Naive thymus-derived CD4-positive, alpha-beta T cell (primary cell): ENCODE results near the gene EXOC1. TPM values are rescaled to one million over a fixed set of nuclear protein-coding genes. Genes with fewer than 3 reads are reported as not detected.

Experiments
- ATAC-seq: fragments of 150-1000 bp; cut with Tn5 transposase; 2 replicates; pipeline ENCODE4 v1.10.0; 2021; ENCODE audit warnings: mild to moderate bottlenecking, moderate library complexity
- CTCF ChIA-PET: fragments of 350-600 bp; sonication (Branson Sonifier 250); formaldehyde crosslinking; loops from one replicate; lab custom pipeline; 2021; ENCODE audit warnings: antibody characterized with exemption; lab: Charles Lee
- POLR2A ChIA-PET: fragments of 350-600 bp; sonication (Branson Sonifier 250); formaldehyde crosslinking; loops from one replicate; lab custom pipeline; 2021; ENCODE audit warnings: antibody characterized with exemption, inconsistent platforms; lab: Charles Lee
- DNase-seq, 9 donors: peaks; one replicate each; pipeline versions ENCODE4 v3.0.0 to v3.0.0-alpha.2; 2020 to 2022; ENCODE audit warnings: mixed read lengths in 1 of 9
- H3K27ac ChIP-seq: one replicate; pipeline ENCODE4 v1.7.0; 2013; ENCODE audit warnings: mild to moderate bottlenecking, low read depth, low read length, moderate library complexity
- H3K27me3 ChIP-seq, 2 donors: one replicate each; pipeline ENCODE4 v1.7.0; 2013; ENCODE audit warnings: low read length in 2 of 2, mild to moderate bottlenecking in 2 of 2, moderate library complexity in 2 of 2; ENCODE audit not compliant: control insufficient read depth in 2 of 2, insufficient read depth in 2 of 2
- H3K36me3 ChIP-seq, 3 experiments: 1 replicate in 2 of 3; 2 replicates in 1 of 3; pipeline ENCODE4 v1.7.0; 2013; ENCODE audit warnings: low read length in 3 of 3, mild to moderate bottlenecking in 3 of 3, moderate library complexity in 1 of 3; ENCODE audit not compliant: insufficient read depth in 3 of 3, control insufficient read depth in 2 of 3
- H3K4me1 ChIP-seq, 2 donors: one replicate each; pipeline ENCODE4 v1.7.0; 2013; ENCODE audit warnings: low read length in 2 of 2, mild to moderate bottlenecking in 2 of 2, moderate library complexity in 1 of 2; ENCODE audit not compliant: control insufficient read depth in 2 of 2, insufficient read depth in 2 of 2
- H3K4me3 ChIP-seq: 2 replicates; pipeline ENCODE4 v1.7.0; 2013; ENCODE audit warnings: mild to moderate bottlenecking, low read length
- H3K9me3 ChIP-seq, 3 experiments: 1 replicate in 2 of 3; 2 replicates in 1 of 3; pipeline ENCODE4 v1.7.0; 2013; ENCODE audit warnings: low read length in 3 of 3; ENCODE audit not compliant: control insufficient read depth in 2 of 3
- H3K27ac Mint-ChIP-seq, 9 donors: one replicate each; pipeline ENCODE4 v1.8.0; 2020 to 2022; ENCODE audit warnings: mixed read lengths in 9 of 9, mild to moderate bottlenecking in 8 of 9, moderate library complexity in 5 of 9, inconsistent platforms in 2 of 9
- H3K27me3 Mint-ChIP-seq, 5 donors: one replicate each; pipeline ENCODE4 v1.8.0; 2021 to 2022; ENCODE audit warnings: mixed read lengths in 5 of 5, mild to moderate bottlenecking in 1 of 5
- H3K36me3 Mint-ChIP-seq, 5 donors: one replicate each; pipeline ENCODE4 v1.8.0; 2020 to 2022; ENCODE audit warnings: mixed read lengths in 5 of 5, mild to moderate bottlenecking in 3 of 5, inconsistent platforms in 1 of 5
- H3K4me1 Mint-ChIP-seq, 7 donors: one replicate each; pipeline ENCODE4 v1.8.0; 2020 to 2022; ENCODE audit warnings: mixed read lengths in 7 of 7, mild to moderate bottlenecking in 3 of 7, inconsistent platforms in 1 of 7
- H3K4me3 Mint-ChIP-seq, 10 donors: one replicate each; pipeline ENCODE4 v1.8.0; 2020 to 2022; ENCODE audit warnings: mild to moderate bottlenecking in 10 of 10, mixed read lengths in 10 of 10, moderate library complexity in 6 of 10, inconsistent platforms in 2 of 10
- H3K9me3 Mint-ChIP-seq, 11 donors: one replicate each; pipeline ENCODE4 v1.8.0; 2020 to 2022; ENCODE audit warnings: mixed read lengths in 11 of 11, mild to moderate bottlenecking in 4 of 11, inconsistent platforms in 1 of 11, moderate library complexity in 1 of 11
- intact Hi-C, 2 donors: fragments of 100-400 bp; cut with micrococcal nuclease; formaldehyde crosslinking; loops; one replicate each; pipeline ENCODE4 v1.15.1; 2023
- polyA plus RNA-seq, 2 donors: library from polyadenylated mRNA; unstranded; fragments of 300-500 nt; fragmentation: Illumina TruSeq; gene quantifications; one replicate each; pipeline ENCODE4 v1.2.3, GENCODE V29; 2021
- total RNA-seq, 6 experiments: library from RNA in 5 of 6; stranded (reverse) in 5 of 6; gene quantifications; 1 replicate in 5 of 6; 2 replicates in 1 of 6; pipeline ENCODE4 v1.2.3 and lab custom pipeline; 2021 to 2026

The EXOC1 gene
- total and polyA plus RNA-seq, 7 experiments from 2014 or later, result 11.6 to 46.7 (median 26.5) TPM

DNA sequence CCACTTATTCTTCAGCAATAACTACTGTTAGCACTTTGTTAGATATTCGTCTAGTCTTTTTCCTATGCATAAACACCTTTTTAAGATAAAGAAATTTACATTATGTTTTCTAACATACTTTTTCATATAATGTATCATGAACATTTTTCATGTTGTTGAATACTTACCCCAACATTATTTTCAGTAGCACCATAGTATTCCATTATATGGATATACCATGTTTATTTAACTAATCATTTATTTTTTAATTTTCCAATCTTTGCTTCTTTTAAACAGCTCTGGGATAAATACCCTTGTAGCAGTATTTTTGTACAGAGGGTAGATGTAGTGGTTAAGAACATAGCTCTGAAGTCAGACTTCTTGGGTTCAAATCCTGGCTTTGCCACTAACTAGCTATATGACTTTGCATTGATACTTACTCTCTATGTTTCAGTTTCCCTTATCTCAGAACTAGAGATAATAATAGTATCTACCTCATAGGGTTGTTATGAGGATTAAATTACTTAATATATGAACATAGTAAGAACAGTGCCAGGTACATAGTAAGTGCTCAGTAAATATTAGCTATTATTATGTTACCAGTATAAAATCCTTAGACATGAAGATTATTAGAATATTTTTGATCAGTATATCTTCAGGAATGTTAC is 11.3 kb downstream of the EXOC1 start:
- Mint-ChIP-seq H3K27ac (peak overlapping the region in 1 of 9 donors; percentile 14), H3K4me1 (peaks cover 8 to 31% (median 18%) of the 10 kb centered on the region in 7 donors), H3K27me3 (no peaks in the 10 kb centered on the region), H3K4me3 (no peak overlapping the region), H3K36me3 (peaks cover 9 to 32% (median 25%) of the 10 kb centered on the region in 5 donors), H3K9me3 (no peaks in the 10 kb centered on the region)
- Histone ChIP-seq H3K27me3 (no peaks in the 10 kb centered on the region), H3K4me3 (no peak overlapping the region), H3K27ac (no peak overlapping the region), H3K4me1 (no peaks in the 10 kb centered on the region), H3K9me3 (no peaks in the 10 kb centered on the region), H3K36me3 (peaks cover 9 to 27% (median 22%) of the 10 kb centered on the region in 3 experiments)
- DNase-seq, result no peak
- POLR2A ChIA-PET, result no interaction called here
- intact Hi-C loops, result loop anchor here (5.0 to 10.0 kb wide), 6 partner anchors 83 to 892 kb away; partner anchors contain the start of gene CEP135 (in 1 of the 2)
- CTCF ChIA-PET, result interaction anchor here (0.5 to 1.7 kb wide), 7 partner anchors 255 to 1022 kb away, joined by 3 to 5 read pairs (median 3); no protein-coding TSS in a partner anchor
- no peak for ATAC-seq

DNA sequence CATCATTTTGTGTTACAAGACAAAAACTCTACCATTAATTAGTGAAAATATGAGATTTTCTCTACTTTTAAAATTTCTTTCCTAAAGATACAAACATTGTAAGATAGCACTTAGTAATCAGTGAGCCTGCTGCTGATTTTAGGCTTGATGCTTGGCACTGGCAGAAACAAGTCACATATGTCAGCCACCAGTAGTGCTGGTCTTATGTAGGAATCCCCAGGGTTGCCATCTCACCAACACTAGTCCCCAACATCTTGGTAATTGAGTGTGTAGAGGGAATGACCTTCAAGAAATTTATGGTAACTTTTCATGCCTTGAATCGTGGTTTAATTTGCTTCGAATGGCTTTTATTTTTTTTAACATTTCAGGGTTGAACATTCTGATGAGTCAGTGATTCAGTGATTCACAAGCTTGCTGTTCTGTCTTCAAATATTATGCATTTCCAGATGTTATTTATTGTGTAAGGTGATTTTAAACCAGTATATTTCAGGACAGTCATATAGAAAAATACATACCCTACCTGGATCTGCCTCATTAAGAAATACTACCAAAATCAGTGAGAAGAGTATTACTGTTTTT is 11.9 kb downstream of the EXOC1 start:
- Histone ChIP-seq H3K27ac (no peak overlapping the region), H3K27me3 (no peaks in the 10 kb centered on the region), H3K4me1 (no peaks in the 10 kb centered on the region), H3K36me3 (peaks cover 9 to 33% (median 28%) of the 10 kb centered on the region in 3 experiments), H3K4me3 (no peak overlapping the region), H3K9me3 (no peaks in the 10 kb centered on the region)
- H3K4me3 Mint-ChIP-seq, result no peak overlapping the region
- ChIA-PET CTCF (interaction anchor here (0.5 to 1.7 kb wide), 7 partner anchors 11 to 884 kb away, joined by 3 to 5 read pairs (median 3); partner anchors contain the start of gene EXOC1), POLR2A (no interaction called here)
- H3K27me3 Mint-ChIP-seq, result no peaks in the 10 kb centered on the region
- ATAC-seq (no peak), DNase-seq (no peak)
- H3K4me1 Mint-ChIP-seq, result peaks cover 8 to 28% (median 20%) of the 10 kb centered on the region in 7 donors
- intact Hi-C loops, result loop anchor here (5.0 to 10.0 kb wide), 6 partner anchors 82 to 893 kb away; partner anchors contain the start of gene CEP135 (in 1 of the 2)
- H3K36me3 Mint-ChIP-seq, result peaks cover 12 to 35% (median 28%) of the 10 kb centered on the region in 5 donors
- H3K9me3 Mint-ChIP-seq, result no peaks in the 10 kb centered on the region
- peak overlapping the region in 6 of 9 donors; percentile 2 to 83 (median 50) for H3K27ac Mint-ChIP-seq

DNA sequence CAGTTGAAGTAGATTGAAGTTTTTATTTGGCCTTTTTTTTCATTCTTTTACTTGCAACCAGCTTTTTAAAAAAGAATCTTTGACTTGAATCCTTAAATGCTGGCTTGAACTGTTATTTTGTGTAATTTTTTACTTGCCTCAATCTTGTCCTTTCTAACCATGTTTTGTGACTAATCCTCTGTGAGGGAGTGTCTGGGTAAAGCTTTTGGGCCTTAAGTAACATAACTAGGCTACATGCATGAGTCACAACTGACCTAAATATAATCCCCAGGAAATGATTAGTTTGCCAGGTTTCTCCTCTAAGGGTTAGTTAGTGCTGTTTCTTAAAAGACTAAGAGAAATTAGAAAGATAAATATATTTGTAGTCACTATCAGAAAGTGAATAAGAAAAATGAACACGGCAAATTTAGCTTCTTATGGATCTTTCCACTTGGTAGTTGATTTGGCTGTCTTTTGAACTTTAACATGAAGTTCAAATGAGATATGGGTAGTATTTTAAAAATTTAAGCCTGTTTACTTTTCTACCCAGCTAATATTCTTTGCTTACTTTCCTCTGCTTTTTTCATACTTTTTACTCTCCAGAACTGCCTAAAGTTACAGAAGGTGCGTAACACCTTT is 13.0 kb downstream of the EXOC1 start:
- H3K4me3 Mint-ChIP-seq, result no peak overlapping the region

DNA sequence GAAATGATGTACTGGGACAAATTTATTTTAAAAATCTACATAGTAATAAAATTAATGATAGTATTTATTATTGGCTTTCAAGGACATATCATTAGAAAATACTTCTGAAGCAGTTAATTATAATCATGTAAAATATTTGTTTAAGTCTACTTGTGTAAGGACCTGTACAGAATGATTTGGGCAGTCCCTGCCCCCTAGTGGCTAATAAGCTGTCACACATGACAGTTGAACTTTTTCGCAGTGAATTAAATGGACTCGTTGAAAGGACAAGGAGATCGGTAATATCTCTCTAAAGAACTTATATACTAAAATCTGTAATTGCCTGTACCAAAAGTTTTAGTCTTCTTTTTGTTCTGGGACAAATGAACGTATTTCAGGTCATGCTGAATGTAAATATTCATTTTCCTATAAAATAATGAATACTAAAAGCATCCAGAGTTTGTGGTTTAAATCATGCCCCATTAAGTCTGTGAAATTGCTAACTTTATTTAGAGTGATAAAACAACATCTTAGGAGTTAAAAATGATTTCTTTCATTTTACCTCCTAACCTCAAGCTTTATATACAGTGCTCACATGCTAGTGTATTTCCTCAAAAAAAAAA is 13.6 kb downstream of the EXOC1 start:
- Histone ChIP-seq H3K36me3 (peaks cover 9 to 44% (median 39%) of the 10 kb centered on the region in 3 experiments), H3K27me3 (no peaks in the 10 kb centered on the region), H3K4me3 (no peak overlapping the region), H3K27ac (no peak overlapping the region), H3K9me3 (no peaks in the 10 kb centered on the region), H3K4me1 (no peaks in the 10 kb centered on the region)
- CTCF ChIA-PET, result interaction anchor here (0.6 to 1.7 kb wide), 14 partner anchors 9 to 894 kb away, joined by 3 to 9 read pairs (median 4); partner anchors contain the start of gene CEP135
- peak in 7 of 9 donors; percentile 21 to 56 (median 50) for DNase-seq
- Mint-ChIP-seq H3K27me3 (no peaks in the 10 kb centered on the region), H3K9me3 (no peaks in the 10 kb centered on the region), H3K36me3 (peaks cover 14 to 34% (median 28%) of the 10 kb centered on the region in 5 donors), H3K4me1 (peaks cover 6 to 20% (median 15%) of the 10 kb centered on the region in 7 donors), H3K27ac (no peak overlapping the region), H3K4me3 (no peak overlapping the region)
- peak; percentile 88 for ATAC-seq
- intact Hi-C loops, result loop anchor here (1.0 to 10.0 kb wide), 14 partner anchors 13 to 896 kb away; partner anchors contain the start of genes SRD5A3 (in 2 of the 2), CEP135 (in 1 of the 2) and EXOC1 (in 1 of the 2)
- POLR2A ChIA-PET, result interaction anchor here (0.9 to 1.0 kb wide), 2 partner anchors 10 to 14 kb away, joined by 4 to 5 read pairs; partner anchors contain the start of gene EXOC1

More for the DNA sequence above, 13.0 kb downstream of the EXOC1 start:
- intact Hi-C loops, result loop anchor here (1.0 to 10.0 kb wide), 9 partner anchors 12 to 894 kb away; partner anchors contain the start of gene CEP135 (in 1 of the 2)
- DNase-seq (no peak), ATAC-seq (peak; percentile 76)
- Mint-ChIP-seq H3K27ac (peak overlapping the region in 6 of 9 donors; percentile 7 to 83 (median 60)), H3K36me3 (peaks cover 13 to 37% (median 31%) of the 10 kb centered on the region in 5 donors), H3K9me3 (no peaks in the 10 kb centered on the region), H3K4me1 (peaks cover 6 to 23% (median 18%) of the 10 kb centered on the region in 7 donors), H3K27me3 (no peaks in the 10 kb centered on the region)
- ChIA-PET POLR2A (interaction anchor here (0.9 kb wide), 1 partner anchor 10 kb away, joined by 4 read pairs; no protein-coding TSS in a partner anchor), CTCF (interaction anchor here (0.8 to 1.7 kb wide), 11 partner anchors 9 to 894 kb away, joined by 3 to 7 read pairs (median 4); partner anchors contain the start of gene EXOC1)
- H3K27ac ChIP-seq, result no peak overlapping the region
- no peaks in the 10 kb centered on the region for H3K27me3 ChIP-seq
- no peaks in the 10 kb centered on the region for H3K9me3 ChIP-seq
- no peaks in the 10 kb centered on the region for H3K4me1 ChIP-seq
- peaks cover 9 to 39% (median 35%) of the 10 kb centered on the region in 3 experiments for H3K36me3 ChIP-seq
- H3K4me3 ChIP-seq, result no peak overlapping the region

DNA sequence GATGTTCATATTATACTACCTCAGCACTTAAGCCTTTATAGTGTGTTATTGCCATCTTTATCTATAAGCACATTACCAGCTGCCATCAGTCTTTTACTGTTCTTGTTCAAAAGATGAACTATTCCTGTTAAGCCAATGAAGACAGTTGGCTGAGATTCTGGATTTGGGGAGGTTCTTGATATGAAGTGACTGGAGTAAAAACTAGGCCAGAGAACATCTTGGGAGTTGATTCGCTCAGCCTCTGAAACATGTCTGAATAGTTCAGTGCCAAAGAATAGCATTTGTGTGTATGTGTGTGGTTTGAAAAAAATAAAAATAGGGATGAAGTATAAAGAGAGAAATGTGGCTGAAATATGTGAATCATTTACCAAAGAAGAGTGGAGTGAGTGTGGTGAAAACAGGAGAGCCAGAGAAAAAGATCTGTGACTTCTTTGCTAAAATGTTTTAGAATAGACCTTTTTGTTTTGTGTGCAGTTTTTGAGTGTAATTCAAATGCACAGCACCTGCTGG is 15.2 kb downstream of the EXOC1 start:
- Histone ChIP-seq H3K27me3 (no peaks in the 10 kb centered on the region), H3K36me3 (peaks cover 9 to 48% (median 41%) of the 10 kb centered on the region in 3 experiments), H3K9me3 (no peaks in the 10 kb centered on the region), H3K4me1 (no peaks in the 10 kb centered on the region), H3K27ac (no peak overlapping the region), H3K4me3 (no peak overlapping the region)
- intact Hi-C loops, result loop anchor here (5.0 to 10.0 kb wide), 6 partner anchors 79 to 896 kb away; partner anchors contain the start of gene CEP135 (in 1 of the 2)
- H3K9me3 Mint-ChIP-seq, result no peaks in the 10 kb centered on the region
- peak overlapping the region in 1 of 9 donors; percentile 64 for H3K27ac Mint-ChIP-seq
- POLR2A ChIA-PET, result no interaction called here
- DNase-seq (no peak), ATAC-seq (no peak)
- no peak overlapping the region for H3K4me3 Mint-ChIP-seq
- no peaks in the 10 kb centered on the region for H3K27me3 Mint-ChIP-seq
- peaks cover 14 to 40% (median 28%) of the 10 kb centered on the region in 5 donors for H3K36me3 Mint-ChIP-seq
- peaks cover 4 to 20% (median 15%) of the 10 kb centered on the region in 7 donors for H3K4me1 Mint-ChIP-seq
- CTCF ChIA-PET, result no interaction called here
